ENCODE measurements around the gene ATP6V1G3. TPM values are rescaled to one million over a fixed set of nuclear protein-coding genes. Genes with fewer than 3 reads are reported as not detected.

Gene ATP6V1G3
- total RNA-seq, 3 donors from 2014 or later = not detected

GRCh38 chr1:198541737-198542136 is 1.3 kb upstream of the ATP6V1G3 start:
- no peak for DNase-seq
- no peaks in the 10 kb centered on the region for H3K4me1 ChIP-seq (ENCODE audit: low read depth)
- no peaks in the 10 kb centered on the region for H3K36me3 ChIP-seq (ENCODE audit: low read depth)
- H3K4me3 ChIP-seq = no peak overlapping the region
- no peaks in the 10 kb centered on the region for H3K9me3 ChIP-seq
- intact Hi-C loops (cut with DNase I, micrococcal nuclease) = no loop called here
- ATAC-seq = no peak
- TF ChIP-seq, protein P1, sequence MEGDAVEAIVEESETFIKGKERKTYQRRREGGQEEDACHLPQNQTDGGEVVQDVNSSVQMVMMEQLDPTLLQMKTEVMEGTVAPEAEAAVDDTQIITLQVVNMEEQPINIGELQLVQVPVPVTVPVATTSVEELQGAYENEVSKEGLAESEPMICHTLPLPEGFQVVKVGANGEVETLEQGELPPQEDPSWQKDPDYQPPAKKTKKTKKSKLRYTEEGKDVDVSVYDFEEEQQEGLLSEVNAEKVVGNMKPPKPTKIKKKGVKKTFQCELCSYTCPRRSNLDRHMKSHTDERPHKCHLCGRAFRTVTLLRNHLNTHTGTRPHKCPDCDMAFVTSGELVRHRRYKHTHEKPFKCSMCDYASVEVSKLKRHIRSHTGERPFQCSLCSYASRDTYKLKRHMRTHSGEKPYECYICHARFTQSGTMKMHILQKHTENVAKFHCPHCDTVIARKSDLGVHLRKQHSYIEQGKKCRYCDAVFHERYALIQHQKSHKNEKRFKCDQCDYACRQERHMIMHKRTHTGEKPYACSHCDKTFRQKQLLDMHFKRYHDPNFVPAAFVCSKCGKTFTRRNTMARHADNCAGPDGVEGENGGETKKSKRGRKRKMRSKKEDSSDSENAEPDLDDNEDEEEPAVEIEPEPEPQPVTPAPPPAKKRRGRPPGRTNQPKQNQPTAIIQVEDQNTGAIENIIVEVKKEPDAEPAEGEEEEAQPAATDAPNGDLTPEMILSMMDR (IDR thresholded peaks at IDR 0.05) = no peak

GRCh38 chr1:198538579-198539364 is 1.7 kb downstream of the ATP6V1G3 start:
- DNase-seq = no peak
- no peak overlapping the region for H3K4me3 ChIP-seq
- TF ChIP-seq, protein P1 (IDR thresholded peaks at IDR 0.05) = no peak
- intact Hi-C loops (cut with DNase I, micrococcal nuclease) = no loop called here
- no peaks in the 10 kb centered on the region for H3K4me1 ChIP-seq (ENCODE audit: low read depth)
- no peaks in the 10 kb centered on the region for H3K9me3 ChIP-seq
- no peaks in the 10 kb centered on the region for H3K36me3 ChIP-seq (ENCODE audit: low read depth)
- no peak for ATAC-seq

DNA sequence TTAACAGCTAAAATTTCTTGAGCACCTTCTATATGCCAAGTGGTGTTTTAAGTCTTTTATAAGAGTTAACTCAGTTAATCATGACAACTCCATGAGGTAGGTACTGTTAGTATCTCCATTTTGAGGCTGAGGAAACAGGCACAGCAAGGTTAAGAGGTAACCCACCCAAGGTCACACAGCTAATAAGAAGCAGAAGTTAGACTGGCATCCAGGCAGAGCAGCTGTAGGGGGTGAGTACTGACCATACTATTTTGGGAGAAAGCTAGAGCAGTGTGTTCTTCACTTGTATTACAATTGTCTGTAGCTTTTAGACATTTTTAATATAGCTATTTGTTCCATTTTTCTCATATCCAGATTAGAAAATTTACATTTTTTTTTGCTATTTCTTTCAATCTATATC is 4.8 kb downstream of the ATP6V1G3 start:
- intact Hi-C loops (cut with DNase I, micrococcal nuclease) = no loop called here
- Histone ChIP-seq H3K4me1 (ENCODE audit: low read depth) (no peaks in the 10 kb centered on the region), H3K9me3 (no peaks in the 10 kb centered on the region), H3K4me3 (no peak overlapping the region), H3K36me3 (ENCODE audit: low read depth) (no peaks in the 10 kb centered on the region)
- ATAC-seq = no peak
- TF ChIP-seq, protein P1 (IDR thresholded peaks at IDR 0.05) = no peak
- no peak for DNase-seq

DNA sequence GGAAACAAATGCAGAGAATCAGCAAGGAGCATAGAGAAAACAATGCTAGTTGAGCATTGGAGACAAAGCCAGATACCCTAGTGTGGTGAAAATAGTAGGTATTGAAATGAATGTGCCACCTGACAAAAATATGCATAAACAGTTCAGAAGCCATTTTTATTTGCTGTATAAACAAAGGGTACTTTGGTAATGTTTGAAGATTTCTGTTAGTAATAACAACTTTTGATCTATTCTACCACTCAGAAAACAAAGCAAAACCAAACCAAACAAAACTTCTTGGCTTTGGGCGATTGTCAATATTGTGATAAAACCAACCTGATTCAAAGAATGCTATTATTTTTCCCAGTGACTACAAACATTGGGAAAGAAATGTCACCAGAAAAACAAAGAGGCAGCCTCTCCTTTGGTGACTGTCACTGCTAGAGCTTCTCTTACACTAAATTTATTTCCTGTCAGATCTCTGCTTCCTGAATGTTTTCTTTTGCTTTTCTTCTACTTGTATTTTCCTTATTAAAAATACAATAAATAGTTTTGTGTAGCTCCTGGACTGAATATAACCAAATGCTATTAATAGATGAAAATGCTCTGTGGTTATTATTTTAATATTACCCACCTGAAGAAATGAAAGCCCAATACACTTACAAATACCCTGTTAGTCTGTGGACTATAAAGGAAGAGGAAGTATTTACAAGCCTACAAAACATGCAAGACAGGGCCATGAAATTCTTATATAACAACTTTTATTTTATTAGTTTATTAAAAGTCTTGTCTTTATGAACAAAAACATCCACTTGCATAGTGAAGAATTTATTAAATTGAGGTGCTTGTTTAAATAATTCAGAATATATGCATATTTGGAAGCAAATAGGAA is 5.7 kb downstream of the ATP6V1G3 start:
- H3K9me3 ChIP-seq = no peaks in the 10 kb centered on the region
- DNase-seq (no peak), ATAC-seq (no peak)
- no peak overlapping the region for H3K4me3 ChIP-seq
- TF ChIP-seq, protein P1 (IDR thresholded peaks at IDR 0.05) = no peak
- intact Hi-C loops (cut with DNase I, micrococcal nuclease) = no loop called here
- H3K4me1 ChIP-seq (ENCODE audit: low read depth) = no peaks in the 10 kb centered on the region
- no peaks in the 10 kb centered on the region for H3K36me3 ChIP-seq (ENCODE audit: low read depth)

GRCh38 chr1:198531891-198532290 is 8.6 kb downstream of the ATP6V1G3 start:
- H3K4me3 ChIP-seq = no peak overlapping the region
- ATAC-seq (no peak), DNase-seq (no peak)
- H3K9me3 ChIP-seq = no peaks in the 10 kb centered on the region
- TF ChIP-seq, protein P1 (IDR thresholded peaks at IDR 0.05) = no peak
- H3K4me1 ChIP-seq (ENCODE audit: low read depth) = no peaks in the 10 kb centered on the region
- intact Hi-C loops (cut with DNase I, micrococcal nuclease) = no loop called here
- H3K36me3 ChIP-seq (ENCODE audit: low read depth) = no peaks in the 10 kb centered on the region
